Right ventricle myocardium inferior (tissue), 1 donor: ENCODE measurements around the gene GEN1. TPM values are rescaled to one million over a fixed set of nuclear protein-coding genes. Genes with fewer than 3 reads are reported as not detected.
"Not testable (repeated sequence)": the region's sequence is repeated elsewhere in the genome, so short reads cannot be mapped to it uniquely, and the experiment has no call there.

Experiments
- ATAC-seq: fragments of 200-7000 bp; cut with Tn5 transposase; one replicate; pipeline ENCODE4 v1.9.1; 2020; ENCODE audit warnings: mild to moderate bottlenecking, moderate library complexity
- DNase-seq: peaks from one replicate; pipeline ENCODE4 v3.0.0; 2021; ENCODE audit errors: missing footprints
- intact Hi-C: fragments of 100-400 bp; cut with DNase I; formaldehyde crosslinking; loops from one replicate; pipeline ENCODE4 v1.11.0; 2022
- total RNA-seq: library from RNA; stranded (reverse); fragmentation: NEBNext Ultra II Directional; extraction: Animal tissue kit (Norgen Biotek cat#: 25700); gene quantifications from one replicate; pipeline ENCODE4 v1.2.1, GENCODE V29; 2021
- donor health status: DM: no; HTN: yes; CAD: no; lungs with severe emphysema.

Gene GEN1
- total RNA-seq, 1 donor from 2014 or later: 3.3 TPM

DNA sequence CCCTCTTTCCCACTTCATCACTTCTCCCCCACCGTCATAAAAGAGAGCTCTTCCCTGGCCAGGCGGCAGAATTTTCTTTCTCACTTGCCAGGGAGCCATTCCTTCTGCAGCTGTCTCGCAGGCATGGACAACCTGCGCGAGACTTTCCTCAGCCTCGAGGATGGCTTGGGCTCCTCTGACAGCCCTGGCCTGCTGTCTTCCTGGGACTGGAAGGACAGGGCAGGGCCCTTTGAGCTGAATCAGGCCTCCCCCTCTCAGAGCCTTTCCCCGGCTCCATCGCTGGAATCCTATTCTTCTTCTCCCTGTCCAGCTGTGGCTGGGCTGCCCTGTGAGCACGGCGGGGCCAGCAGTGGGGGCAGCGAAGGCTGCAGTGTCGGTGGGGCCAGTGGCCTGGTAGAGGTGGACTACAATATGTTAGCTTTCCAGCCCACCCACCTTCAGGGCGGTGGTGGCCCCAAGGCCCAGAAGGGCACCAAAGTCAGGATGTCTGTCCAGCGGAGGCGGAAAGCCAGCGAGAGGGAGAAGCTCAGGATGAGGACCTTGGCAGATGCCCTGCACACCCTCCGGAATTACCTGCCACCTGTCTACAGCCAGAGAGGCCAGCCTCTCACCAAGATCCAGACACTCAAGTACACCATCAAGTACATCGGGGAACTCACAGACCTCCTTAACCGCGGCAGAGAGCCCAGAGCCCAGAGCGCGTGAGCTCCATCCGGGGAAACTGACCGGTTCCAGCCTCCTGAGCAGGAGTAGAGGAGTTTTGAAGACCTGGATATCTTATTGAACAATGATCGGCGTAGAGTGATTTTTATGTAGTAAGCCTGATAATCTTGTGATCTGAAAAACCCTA is 62.7 kb downstream of the GEN1 start, which contains the start of gene MSGN1:
MSGN1 (plus strand) TSS at position 65 of the 850 bp plus-strand sequence; CDS start at position 124, 59 bp downstream.
- intact Hi-C loops: no loop called here
- no peak for ATAC-seq
- no peak for DNase-seq

DNA sequence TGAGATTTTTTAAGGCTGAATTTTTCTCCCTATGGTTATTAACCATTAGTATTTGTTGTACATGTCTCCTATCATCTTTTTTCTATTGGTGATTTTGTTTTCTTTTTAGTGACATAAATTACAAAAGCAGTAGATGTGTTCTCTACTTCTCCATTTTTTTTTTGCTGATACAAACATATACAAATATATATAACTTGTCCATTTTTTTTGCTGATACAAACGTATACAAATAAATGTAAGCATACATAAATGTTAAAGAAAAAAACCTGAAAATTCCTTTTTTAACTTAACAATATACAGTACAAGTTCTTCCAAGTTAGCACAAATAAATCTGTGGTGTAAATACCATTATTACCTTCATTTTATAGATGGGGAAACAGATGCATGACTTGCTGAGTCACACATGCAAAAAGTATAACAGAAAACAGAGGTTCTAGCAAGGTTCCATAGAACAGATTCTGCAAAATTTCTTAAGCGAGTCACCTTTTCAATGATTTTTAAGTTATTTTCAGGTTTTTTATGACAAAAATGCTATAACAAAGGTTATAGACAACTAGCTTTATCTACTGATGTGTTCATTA is 64.4 kb downstream of the GEN1 start:
- intact Hi-C loops: no loop called here
- ATAC-seq (no peak), DNase-seq (no peak)

DNA sequence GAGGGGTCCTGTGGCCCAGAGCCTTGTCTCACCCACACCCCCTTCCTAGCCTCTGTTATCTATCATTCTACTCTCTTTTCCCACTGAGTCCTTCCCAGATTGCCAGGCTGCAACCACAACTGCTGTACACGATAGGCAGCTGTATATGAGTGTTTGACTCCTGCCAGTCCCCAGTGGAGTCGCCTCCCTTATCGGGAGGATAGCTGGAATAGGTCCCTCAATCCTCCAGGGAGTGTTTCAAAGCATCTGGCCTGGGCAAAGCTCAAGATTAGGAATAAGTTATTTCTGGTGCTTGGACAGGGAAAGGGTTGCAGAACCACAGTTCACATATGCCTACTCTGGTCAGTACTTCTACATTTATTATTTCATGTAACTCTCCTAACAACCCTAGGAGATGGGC is 67.1 kb downstream of the GEN1 start:
- peak; percentile 89 for ATAC-seq
- no peak for DNase-seq
- intact Hi-C loops: loop anchor here (5.0 kb wide), 1 partner anchor 54 kb away; no protein-coding TSS in a partner anchor

DNA sequence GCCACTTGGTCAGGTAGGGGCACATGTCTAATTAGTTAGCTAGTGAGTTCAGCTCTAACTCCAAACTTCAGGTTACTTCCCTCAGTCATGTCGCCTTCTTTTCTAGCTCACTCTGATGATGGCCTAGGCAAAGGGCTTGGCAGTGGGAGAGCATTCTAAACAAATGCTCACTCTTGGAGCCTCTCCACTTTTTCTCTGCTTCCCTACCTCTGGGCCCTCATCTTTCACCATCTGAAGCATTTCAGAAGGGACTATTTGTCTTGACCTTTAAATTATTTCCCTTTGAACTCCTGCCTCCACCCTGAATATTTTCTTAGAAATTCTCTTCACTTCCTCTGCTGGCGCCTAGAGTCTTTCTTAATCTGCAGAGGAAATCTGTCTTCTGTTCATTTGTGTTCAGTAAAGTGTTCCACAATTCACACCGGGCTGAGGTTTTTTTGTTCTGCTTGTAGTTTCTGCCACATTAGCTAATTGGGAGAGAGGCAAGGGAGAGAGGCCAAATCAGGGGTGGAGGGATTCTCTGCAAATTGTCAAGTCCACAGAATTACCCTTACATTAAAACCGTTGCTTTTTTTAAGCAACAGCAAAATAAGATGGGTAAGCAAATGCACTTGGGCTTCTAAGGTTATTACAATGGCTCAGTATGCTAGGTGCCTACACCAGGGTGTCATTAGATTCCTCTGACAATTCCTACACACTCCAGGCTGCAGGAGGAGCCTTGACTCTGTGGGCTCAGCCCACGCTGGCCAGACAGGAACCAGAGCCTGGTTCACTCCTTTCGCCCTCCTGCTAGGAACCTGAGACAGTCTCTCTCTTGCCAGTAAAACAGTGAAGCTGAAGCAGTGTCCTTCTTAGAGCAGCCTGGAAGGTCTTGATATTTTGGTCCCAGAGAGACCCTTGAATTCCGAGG is 67.9 kb downstream of the GEN1 start:
- ATAC-seq (peak; percentile 56), DNase-seq (no peak)
- intact Hi-C loops: loop anchor here (5.0 kb wide), 1 partner anchor 54 kb away; no protein-coding TSS in a partner anchor

DNA sequence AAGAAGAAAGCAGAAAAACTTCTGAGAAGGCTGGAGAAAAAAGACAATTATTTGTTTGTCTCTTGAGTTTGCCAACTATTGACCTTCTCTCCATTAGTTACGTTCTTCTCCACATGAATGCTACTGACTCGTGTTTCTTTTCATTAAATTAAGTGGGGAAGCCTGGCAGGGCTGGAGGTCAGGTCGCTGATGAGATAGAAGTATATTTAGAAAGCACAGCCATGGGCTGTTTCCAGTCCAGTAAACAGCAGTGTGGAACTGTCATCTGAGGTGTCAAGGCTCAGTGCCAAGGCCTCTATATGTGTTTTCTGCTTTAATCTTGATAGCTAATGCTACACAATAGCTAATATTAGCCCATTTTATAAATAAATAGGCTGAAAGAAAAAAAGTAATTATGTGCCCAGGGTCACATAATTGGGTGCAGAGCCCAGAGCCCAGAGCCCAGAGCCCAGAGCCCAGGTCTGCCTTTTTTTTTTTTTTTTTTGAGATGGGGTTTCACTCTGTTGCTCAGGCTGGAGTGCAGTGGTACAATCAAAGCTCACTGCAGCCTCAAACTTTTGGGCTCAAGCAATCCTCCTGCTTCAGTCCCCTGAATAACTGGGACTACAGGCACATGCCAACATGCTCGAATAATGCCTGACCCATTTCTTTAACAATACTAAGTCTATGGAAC is 68.6 kb downstream of the GEN1 start:
- intact Hi-C loops: loop anchor here (5.0 kb wide), 1 partner anchor 55 kb away; no protein-coding TSS in a partner anchor
- ATAC-seq: peak; percentile 68
- no peak for DNase-seq

DNA sequence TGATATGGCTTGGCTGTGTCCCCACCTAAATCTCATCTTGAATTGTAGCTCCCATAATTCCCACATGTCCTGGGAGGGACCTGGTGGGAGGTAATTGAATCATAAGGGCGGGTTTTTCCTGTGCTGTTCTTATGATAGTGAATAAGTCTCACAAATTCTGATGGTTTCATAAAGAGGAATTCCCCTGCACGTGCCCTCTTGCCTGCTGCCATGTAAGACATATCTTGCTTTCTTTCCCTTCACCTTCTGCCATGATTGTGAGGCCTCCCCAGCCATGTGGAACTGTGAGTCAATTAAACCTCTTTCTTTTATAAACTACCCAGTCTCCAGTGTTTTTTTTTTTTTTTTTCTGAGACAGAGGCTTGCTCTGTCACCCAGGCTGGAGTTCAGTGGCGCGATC is 69.7 kb downstream of the GEN1 start:
- not testable (repeated sequence) for DNase-seq, ATAC-seq
- intact Hi-C loops: loop anchor here (5.0 kb wide), 1 partner anchor 56 kb away; no protein-coding TSS in a partner anchor

DNA sequence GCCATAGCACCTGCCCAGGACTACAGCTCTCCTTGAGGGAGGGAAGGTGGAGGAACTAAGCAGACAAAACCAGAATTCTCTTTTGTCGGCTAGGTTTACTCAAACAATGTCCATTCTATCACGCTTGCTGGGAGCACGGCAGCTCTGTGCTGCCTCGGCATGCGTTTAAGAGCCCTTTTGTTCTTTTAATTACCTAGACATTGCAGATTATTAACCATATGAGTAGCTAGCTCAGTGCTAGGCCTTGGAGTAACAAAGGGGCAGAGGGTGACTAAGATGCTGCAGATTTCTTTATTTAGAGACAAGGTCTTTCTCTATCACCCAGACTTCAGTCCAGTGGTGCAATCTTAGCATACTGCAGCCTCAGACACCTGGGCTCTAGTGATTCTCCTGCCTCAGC is 73.4 kb downstream of the GEN1 start:
- intact Hi-C loops: no loop called here
- ATAC-seq (no peak), DNase-seq (no peak)

DNA sequence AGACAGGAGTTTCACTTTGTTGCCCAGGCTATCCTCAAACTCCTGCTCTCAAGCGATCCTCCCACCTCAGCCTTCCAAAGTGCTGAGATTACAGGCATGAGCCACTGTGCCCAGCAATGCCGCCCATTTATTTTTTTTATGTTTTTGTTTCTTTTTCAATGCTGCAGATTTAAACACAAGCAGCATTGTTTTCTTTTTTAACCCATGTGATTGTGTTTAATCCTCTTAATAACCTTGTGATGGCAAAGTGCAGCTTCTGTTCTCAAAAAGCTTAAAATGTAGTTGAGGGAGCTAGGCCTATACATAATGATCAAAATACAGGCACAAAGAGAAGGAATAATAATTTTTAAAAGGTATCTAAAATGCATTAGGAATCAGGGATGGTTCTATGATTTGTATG is 73.8 kb downstream of the GEN1 start:
- no peak for DNase-seq
- no peak for ATAC-seq
- intact Hi-C loops: no loop called here

DNA sequence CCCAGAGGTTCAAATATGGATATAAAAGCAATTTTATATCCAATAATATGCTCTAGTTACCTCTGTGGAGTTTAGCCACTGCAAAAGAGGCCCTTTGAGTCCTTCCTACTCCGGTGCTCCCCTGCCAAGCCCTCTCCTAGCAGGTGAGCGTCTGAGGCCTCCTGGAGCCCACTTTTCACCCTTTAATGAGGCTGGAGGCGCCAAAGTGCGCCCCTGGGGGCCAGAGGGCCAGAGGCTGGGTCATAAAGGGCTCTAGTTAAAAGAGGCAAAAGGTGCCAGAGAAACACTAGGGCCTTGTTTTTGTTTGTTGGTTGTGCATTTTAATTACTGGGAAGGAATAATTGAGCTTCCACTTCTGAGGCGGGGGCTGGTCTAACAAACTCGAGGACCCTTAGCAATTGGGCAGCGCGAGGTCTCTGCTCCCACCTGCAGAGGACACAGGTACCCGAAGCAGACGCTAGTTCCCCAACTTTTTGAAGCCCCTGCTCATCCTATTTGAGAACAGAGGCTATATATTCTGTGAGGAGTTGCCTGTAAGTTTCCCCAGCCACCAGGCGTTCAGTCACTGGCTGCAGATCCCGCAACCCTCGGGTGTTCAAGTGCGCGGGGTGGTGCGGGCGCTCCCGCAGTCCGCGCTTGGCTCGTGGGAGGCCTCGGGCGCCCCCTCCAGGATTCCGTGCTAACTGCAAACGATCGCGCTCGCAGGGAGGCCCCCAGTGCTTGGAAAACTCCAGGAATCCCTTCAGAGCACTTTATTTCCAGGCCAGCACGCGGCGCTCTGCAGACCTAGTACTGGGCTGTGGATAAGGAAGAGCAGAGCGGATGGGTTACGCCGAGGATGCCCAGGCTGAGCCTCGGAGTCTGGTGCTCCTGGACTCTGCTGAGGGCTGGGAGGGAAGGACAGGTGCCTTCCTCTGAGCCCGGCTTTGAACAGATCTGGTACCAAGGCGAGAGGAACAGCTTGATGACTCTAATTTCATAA is 76.4 kb downstream of the GEN1 start:
- peak; percentile 91 for ATAC-seq
- peak; percentile 82 for DNase-seq
- intact Hi-C loops: loop anchor here (1.0 kb wide), 2 partner anchors 77 to 110 kb away; partner anchors contain the start of gene SMC6

DNA sequence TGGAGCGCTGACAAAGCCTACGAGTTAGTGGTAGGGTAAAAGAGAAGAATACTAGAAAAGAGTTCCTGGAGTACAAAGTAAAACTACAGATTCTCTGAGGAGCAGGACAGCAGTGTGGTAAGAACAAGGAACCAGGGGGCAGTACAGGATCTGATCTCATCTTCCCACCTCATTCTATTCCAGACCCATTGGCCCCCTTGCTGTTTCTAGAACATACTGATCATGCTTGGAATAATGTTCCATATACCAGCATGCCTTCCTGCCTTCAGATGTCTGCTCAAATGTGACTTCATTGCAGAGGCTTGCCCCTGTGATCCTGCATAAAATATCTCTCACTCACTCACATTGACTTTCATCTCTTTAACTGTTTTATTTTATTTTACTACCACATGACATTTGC is 81.6 kb downstream of the GEN1 start:
- DNase-seq: no peak
- intact Hi-C loops: no loop called here
- no peak for ATAC-seq

Other genes starting within 250 kb of the GEN1 start
- 0.11 TPM for gene RAD51AP2, start 235.7 kb upstream of the GEN1 start, total RNA-seq
- 10.4 TPM for gene VSNL1, start 213.4 kb upstream of the GEN1 start, total RNA-seq
- 12.7 TPM for gene SMC6, start 328 bp upstream of the GEN1 start, total RNA-seq
- gene MSGN1, start 62.3 kb downstream of the GEN1 start, total RNA-seq: not detected
- gene KCNS3, start 124.5 kb downstream of the GEN1 start, total RNA-seq: 4.5 TPM